Activated B cell treated with CpG ODN at 0.5 μM for 24 hours (primary cell): ENCODE data around the gene KRTAP15-1. TPM values are rescaled to one million over a fixed set of nuclear protein-coding genes. Genes with fewer than 3 reads are reported as not detected.

Source experiments
- ATAC-seq: fragments of 200-7000 bp; cut with Tn5 transposase; one replicate; pipeline ENCODE4 v1.10.0; 2021; ENCODE audit warnings: low read depth, mild to moderate bottlenecking, moderate library complexity
- CTCF ChIA-PET: fragments of 350-600 bp; sonication (Branson Sonifier 250); formaldehyde crosslinking; loops from one replicate; lab custom pipeline; 2021; ENCODE audit warnings: antibody characterized with exemption; lab: Charles Lee
- POLR2A ChIA-PET: fragments of 350-600 bp; sonication (Branson Sonifier 250); formaldehyde crosslinking; loops from one replicate; lab custom pipeline; 2021; ENCODE audit warnings: antibody characterized with exemption; lab: Charles Lee
- DNase-seq: peaks from one replicate; pipeline ENCODE4 v3.0.0; 2022
- H3K27ac Mint-ChIP-seq: one replicate; pipeline ENCODE4 v1.8.0; 2020; ENCODE audit warnings: mixed read lengths
- H3K27me3 Mint-ChIP-seq: one replicate; pipeline ENCODE4 v1.8.0; 2021; ENCODE audit warnings: mixed read lengths
- H3K36me3 Mint-ChIP-seq: one replicate; pipeline ENCODE4 v1.8.0; 2021; ENCODE audit warnings: low read depth, mixed read lengths
- H3K4me1 Mint-ChIP-seq: one replicate; pipeline ENCODE4 v1.8.0; 2021; ENCODE audit warnings: mixed read lengths
- H3K4me3 Mint-ChIP-seq: one replicate; pipeline ENCODE4 v1.8.0; 2020; ENCODE audit warnings: mild to moderate bottlenecking, mixed read lengths
- H3K9me3 Mint-ChIP-seq: one replicate; pipeline ENCODE4 v1.8.0; 2020; ENCODE audit warnings: mixed read lengths
- intact Hi-C: fragments of 100-400 bp; cut with micrococcal nuclease; formaldehyde crosslinking; loops from one replicate; pipeline ENCODE4 v1.15.1; 2024
- total RNA-seq: library from RNA; stranded (reverse); gene quantifications from 2 replicates; pipeline ENCODE4 v1.2.3, GENCODE V29; 2022
- TF ChIP-seq, protein P1 (sequence below): fragments of 200-600 bp; IDR thresholded peaks from one replicate; pipeline ENCODE4 v1.8.0; 2022; ENCODE audit warnings: antibody characterized with exemption, mild to moderate bottlenecking

Gene KRTAP15-1
- total RNA-seq, 1 donor from 2014 or later, result not detected

DNA sequence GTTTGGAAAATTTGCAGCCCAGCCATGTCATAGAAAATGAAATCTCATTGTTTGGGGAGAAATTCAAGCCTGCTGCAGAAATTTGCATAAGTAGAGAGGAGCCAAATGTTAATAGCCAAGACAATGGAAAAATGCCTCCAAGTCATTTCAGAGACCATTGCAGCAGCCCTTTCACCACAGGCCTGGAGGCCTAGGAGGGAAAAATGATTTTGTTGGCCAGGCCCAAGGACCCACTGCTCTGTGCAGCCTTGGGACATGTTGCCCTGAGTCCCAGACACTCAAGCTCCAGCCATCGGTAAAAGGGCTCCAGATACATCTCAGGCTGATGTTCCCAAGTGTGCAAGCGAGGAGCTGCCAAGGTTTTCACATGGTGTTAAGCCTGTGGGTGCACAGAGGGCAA is 46.1 kb downstream of the KRTAP15-1 start:
- intact Hi-C loops, result no loop called here
- H3K27me3 Mint-ChIP-seq, result no peaks in the 10 kb centered on the region
- H3K9me3 Mint-ChIP-seq, result peaks cover 14% of the 10 kb centered on the region
- H3K4me3 Mint-ChIP-seq, result no peak overlapping the region
- ChIA-PET POLR2A (no interaction called here), CTCF (no interaction called here)
- H3K36me3 Mint-ChIP-seq, result no peaks in the 10 kb centered on the region
- no peak overlapping the region for H3K27ac Mint-ChIP-seq
- DNase-seq (no peak), ATAC-seq (no peak)
- no peaks in the 10 kb centered on the region for H3K4me1 Mint-ChIP-seq
- TF ChIP-seq, protein P1, sequence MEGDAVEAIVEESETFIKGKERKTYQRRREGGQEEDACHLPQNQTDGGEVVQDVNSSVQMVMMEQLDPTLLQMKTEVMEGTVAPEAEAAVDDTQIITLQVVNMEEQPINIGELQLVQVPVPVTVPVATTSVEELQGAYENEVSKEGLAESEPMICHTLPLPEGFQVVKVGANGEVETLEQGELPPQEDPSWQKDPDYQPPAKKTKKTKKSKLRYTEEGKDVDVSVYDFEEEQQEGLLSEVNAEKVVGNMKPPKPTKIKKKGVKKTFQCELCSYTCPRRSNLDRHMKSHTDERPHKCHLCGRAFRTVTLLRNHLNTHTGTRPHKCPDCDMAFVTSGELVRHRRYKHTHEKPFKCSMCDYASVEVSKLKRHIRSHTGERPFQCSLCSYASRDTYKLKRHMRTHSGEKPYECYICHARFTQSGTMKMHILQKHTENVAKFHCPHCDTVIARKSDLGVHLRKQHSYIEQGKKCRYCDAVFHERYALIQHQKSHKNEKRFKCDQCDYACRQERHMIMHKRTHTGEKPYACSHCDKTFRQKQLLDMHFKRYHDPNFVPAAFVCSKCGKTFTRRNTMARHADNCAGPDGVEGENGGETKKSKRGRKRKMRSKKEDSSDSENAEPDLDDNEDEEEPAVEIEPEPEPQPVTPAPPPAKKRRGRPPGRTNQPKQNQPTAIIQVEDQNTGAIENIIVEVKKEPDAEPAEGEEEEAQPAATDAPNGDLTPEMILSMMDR, result no peak

DNA sequence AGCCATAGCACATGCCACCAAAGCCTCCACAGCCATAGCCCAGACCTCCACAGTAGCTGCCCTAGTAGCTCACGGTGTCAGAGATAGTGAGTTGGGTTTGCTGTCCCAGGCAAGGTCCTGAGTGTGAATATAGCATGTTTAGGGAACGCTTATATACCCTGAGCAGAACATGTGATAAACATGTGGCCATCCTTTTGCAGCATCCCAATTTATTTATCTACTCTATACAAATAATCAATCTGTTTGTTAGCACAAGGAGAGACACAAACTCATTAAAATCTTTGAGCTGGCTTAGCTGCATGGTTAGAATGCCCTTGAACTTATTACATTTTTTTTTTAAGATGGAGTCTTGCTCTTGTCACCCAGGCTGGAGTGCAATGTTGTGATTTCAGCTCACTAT is 47.3 kb downstream of the KRTAP15-1 start, which contains the start of gene KRTAP19-2:
TSS of gene KRTAP19-2 (minus strand) at position 101 of the 400 bp plus-strand sequence. CDS start at position 13, 88 bp downstream.
- H3K9me3 Mint-ChIP-seq, result peaks cover 14% of the 10 kb centered on the region
- H3K4me1 Mint-ChIP-seq, result no peaks in the 10 kb centered on the region
- ATAC-seq (no peak), DNase-seq (no peak)
- no peak within 1 kb of the TSS for H3K4me3 Mint-ChIP-seq
- H3K36me3 Mint-ChIP-seq, result no peaks in the 10 kb centered on the region
- intact Hi-C loops, result no loop called here
- H3K27me3 Mint-ChIP-seq, result no peaks in the 10 kb centered on the region
- TF ChIP-seq, protein P1, result no peak
- ChIA-PET POLR2A (no interaction called here), CTCF (no interaction called here)
- H3K27ac Mint-ChIP-seq, result no peak within 1 kb of the TSS

Other genes starting within 250 kb of the KRTAP15-1 start
- not detected in 2 replicates for gene CLDN8, start 224.2 kb upstream of the KRTAP15-1 start, total RNA-seq
- gene KRTAP24-1, start 157.3 kb upstream of the KRTAP15-1 start, total RNA-seq, result not detected in 2 replicates
- not detected in 2 replicates for gene KRTAP25-1, start 150.8 kb upstream of the KRTAP15-1 start, total RNA-seq
- gene KRTAP26-1, start 120.0 kb upstream of the KRTAP15-1 start, total RNA-seq, result not detected in 2 replicates
- gene KRTAP27-1, start 102.6 kb upstream of the KRTAP15-1 start, total RNA-seq, result not detected in 2 replicates
- gene KRTAP23-1, start 91.7 kb upstream of the KRTAP15-1 start, total RNA-seq, result not detected in 2 replicates
- not detected in 2 replicates for gene KRTAP13-2, start 68.0 kb upstream of the KRTAP15-1 start, total RNA-seq
- not detected in 2 replicates for gene KRTAP13-1, start 44.2 kb upstream of the KRTAP15-1 start, total RNA-seq
- gene KRTAP13-3, start 14.3 kb upstream of the KRTAP15-1 start, total RNA-seq, result not detected in 2 replicates
- not detected in 2 replicates for gene KRTAP13-4, start 10.1 kb upstream of the KRTAP15-1 start, total RNA-seq
- not detected in 2 replicates for gene KRTAP19-1, start 40.1 kb downstream of the KRTAP15-1 start, total RNA-seq
- not detected in 2 replicates for gene KRTAP19-2, start 47.2 kb downstream of the KRTAP15-1 start, total RNA-seq
- gene KRTAP19-3, start 51.7 kb downstream of the KRTAP15-1 start, total RNA-seq, result not detected in 2 replicates
- not detected in 2 replicates for gene KRTAP19-4, start 56.9 kb downstream of the KRTAP15-1 start, total RNA-seq
- gene KRTAP19-5, start 61.9 kb downstream of the KRTAP15-1 start, total RNA-seq, result not detected in 2 replicates
- not detected in 2 replicates for gene KRTAP19-6, start 101.6 kb downstream of the KRTAP15-1 start, total RNA-seq
- gene KRTAP19-7, start 121.0 kb downstream of the KRTAP15-1 start, total RNA-seq, result not detected in 2 replicates
- not detected in 2 replicates for gene KRTAP22-2, start 150.1 kb downstream of the KRTAP15-1 start, total RNA-seq
- not detected in 2 replicates for gene KRTAP6-3, start 152.2 kb downstream of the KRTAP15-1 start, total RNA-seq
- gene KRTAP6-2, start 158.6 kb downstream of the KRTAP15-1 start, total RNA-seq, result not detected in 2 replicates
- gene KRTAP22-1, start 160.8 kb downstream of the KRTAP15-1 start, total RNA-seq, result not detected in 2 replicates
- gene KRTAP6-1, start 173.7 kb downstream of the KRTAP15-1 start, total RNA-seq, result not detected in 2 replicates
- not detected in 2 replicates for gene KRTAP20-1, start 176.2 kb downstream of the KRTAP15-1 start, total RNA-seq
- gene KRTAP20-4, start 180.4 kb downstream of the KRTAP15-1 start, total RNA-seq, result not detected in 2 replicates
- not detected in 2 replicates for gene KRTAP20-2, start 194.9 kb downstream of the KRTAP15-1 start, total RNA-seq
- gene KRTAP20-3, start 202.6 kb downstream of the KRTAP15-1 start, total RNA-seq, result not detected in 2 replicates